M059J (cell line): ENCODE measurements around the gene MISP. TPM values are rescaled to one million over a fixed set of nuclear protein-coding genes. Genes with fewer than 3 reads are reported as not detected.

Experiments
- DNase-seq: peaks from one replicate; pipeline ENCODE4 v3.0.0-alpha.2; 2012; ENCODE audit warnings: low read depth
- total RNA-seq: library from RNA; depleted of rRNA; stranded (reverse); fragments of >200 nt; shearing (Covaris generic); gene quantifications from 2 replicates; pipeline ENCODE4 v1.2.3, GENCODE V29; 2014

The MISP gene
- total RNA-seq, 1 experiment from 2014 or later, result 0.37 TPM

- DNase-seq, result no peak
Measured at GRCh38 chr19:746956-747355, 4.0 kb upstream of the MISP start.

GRCh38 chr19:747432-748273, 3.3 kb upstream of the MISP start:
- DNase-seq, result no peak

- DNase-seq, result no peak
Measured at GRCh38 chr19:748274-748598, 2.7 kb upstream of the MISP start.

GRCh38 chr19:749811-750210, 1.1 kb upstream of the MISP start:
- no peak for DNase-seq

- peak; percentile 85 for DNase-seq
Measured at GRCh38 chr19:751501-752341, 809 bp downstream of the MISP start.

- DNase-seq, result peak; percentile 78
Measured at GRCh38 chr19:752652-753517, 2.0 kb downstream of the MISP start.

- no peak for DNase-seq
Measured at GRCh38 chr19:754530-754929, 3.6 kb downstream of the MISP start.

GRCh38 chr19:755063-755462, 4.2 kb downstream of the MISP start:
- no peak for DNase-seq

GRCh38 chr19:756236-756635, 5.3 kb downstream of the MISP start:
- DNase-seq, result peak; percentile 40

GRCh38 chr19:756821-757688, 6.1 kb downstream of the MISP start:
- DNase-seq, result no peak

- no peak for DNase-seq
Measured at GRCh38 chr19:757811-758668, 7.1 kb downstream of the MISP start.

- no peak for DNase-seq
Measured at GRCh38 chr19:763181-763580, 12.3 kb downstream of the MISP start.

- DNase-seq, result no peak
Measured at GRCh38 chr19:763869-764268, 13.0 kb downstream of the MISP start.

- DNase-seq, result no peak
Measured at GRCh38 chr19:764301-764700, 13.4 kb downstream of the MISP start.

GRCh38 chr19:765179-765738, 14.3 kb downstream of the MISP start:
- no peak for DNase-seq

GRCh38 chr19:768424-768823, 17.5 kb downstream of the MISP start:
- DNase-seq, result peak; percentile 78

- no peak for DNase-seq
Measured at GRCh38 chr19:769616-770015, 18.7 kb downstream of the MISP start.

GRCh38 chr19:771332-771785, 20.4 kb downstream of the MISP start:
- peak; percentile 58 for DNase-seq

- no peak for DNase-seq
Measured at GRCh38 chr19:772063-772462, 21.2 kb downstream of the MISP start.
